DMS53 (cell line): ENCODE data around the gene CRYGN.
A peak's percentile ranks its signal among the peaks of the same experiment; 100 is the strongest.

Experiments used
- DNase-seq: peaks from one replicate; lab custom pipeline; 2025; lab: John Stamatoyannopoulos, UW

Gene CRYGN

GRCh38 chr7:151426904-151427704 lies 12.8 kb downstream of the CRYGN start:
- DNase-seq: peak; percentile 42

GRCh38 chr7:151426441-151426903 lies 13.5 kb downstream of the CRYGN start:
- no peak for DNase-seq

DNA sequence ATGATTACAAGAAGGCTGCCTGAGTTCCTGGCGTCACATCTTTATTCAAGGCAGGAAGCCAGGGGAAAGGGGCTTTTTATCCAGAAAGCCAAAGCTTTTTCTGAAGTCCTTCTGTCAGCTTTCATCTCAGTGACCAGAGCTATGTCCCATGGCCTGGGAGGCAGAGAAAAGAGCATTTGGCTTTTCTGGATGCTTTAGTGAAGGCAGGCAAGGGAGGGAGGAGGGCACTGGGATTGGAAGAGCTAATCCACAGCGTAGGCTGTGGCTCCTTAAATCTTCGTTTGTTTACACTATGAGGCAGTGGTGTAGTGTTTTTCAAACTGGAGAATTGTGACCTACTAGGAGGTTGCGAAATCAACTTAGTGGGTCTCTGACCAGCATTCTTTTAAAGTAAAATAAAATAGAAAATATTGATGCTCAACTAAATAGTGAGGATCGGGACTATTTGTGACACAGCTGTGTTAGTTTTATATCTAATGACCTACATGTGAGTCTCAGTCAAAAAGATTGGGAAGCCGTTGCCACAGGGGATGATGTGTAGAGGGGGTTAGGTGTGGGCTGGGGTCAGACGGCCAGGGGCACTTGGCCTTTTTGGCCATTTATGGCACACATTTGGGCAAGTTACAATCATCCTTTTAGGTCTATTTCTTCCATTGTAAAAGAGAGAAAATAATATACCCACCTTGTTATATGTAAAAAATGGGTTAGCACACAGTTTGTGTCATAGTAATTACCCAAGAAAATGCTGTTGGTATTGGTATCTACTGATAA lies 14.1 kb downstream of the CRYGN start:
- DNase-seq: no peak

- no peak for DNase-seq
Measured at GRCh38 chr7:151424799-151425198, 15.1 kb downstream of the CRYGN start.

- DNase-seq: no peak
Measured at GRCh38 chr7:151423936-151424335, 16.0 kb downstream of the CRYGN start.

GRCh38 chr7:151423226-151423625 lies 16.7 kb downstream of the CRYGN start:
- no peak for DNase-seq

GRCh38 chr7:151422212-151422611 lies 17.7 kb downstream of the CRYGN start:
- no peak for DNase-seq

GRCh38 chr7:151420144-151420543 lies 19.8 kb downstream of the CRYGN start:
- DNase-seq: no peak

- no peak for DNase-seq
Measured at GRCh38 chr7:151416941-151417315, 23.0 kb downstream of the CRYGN start.

DNA sequence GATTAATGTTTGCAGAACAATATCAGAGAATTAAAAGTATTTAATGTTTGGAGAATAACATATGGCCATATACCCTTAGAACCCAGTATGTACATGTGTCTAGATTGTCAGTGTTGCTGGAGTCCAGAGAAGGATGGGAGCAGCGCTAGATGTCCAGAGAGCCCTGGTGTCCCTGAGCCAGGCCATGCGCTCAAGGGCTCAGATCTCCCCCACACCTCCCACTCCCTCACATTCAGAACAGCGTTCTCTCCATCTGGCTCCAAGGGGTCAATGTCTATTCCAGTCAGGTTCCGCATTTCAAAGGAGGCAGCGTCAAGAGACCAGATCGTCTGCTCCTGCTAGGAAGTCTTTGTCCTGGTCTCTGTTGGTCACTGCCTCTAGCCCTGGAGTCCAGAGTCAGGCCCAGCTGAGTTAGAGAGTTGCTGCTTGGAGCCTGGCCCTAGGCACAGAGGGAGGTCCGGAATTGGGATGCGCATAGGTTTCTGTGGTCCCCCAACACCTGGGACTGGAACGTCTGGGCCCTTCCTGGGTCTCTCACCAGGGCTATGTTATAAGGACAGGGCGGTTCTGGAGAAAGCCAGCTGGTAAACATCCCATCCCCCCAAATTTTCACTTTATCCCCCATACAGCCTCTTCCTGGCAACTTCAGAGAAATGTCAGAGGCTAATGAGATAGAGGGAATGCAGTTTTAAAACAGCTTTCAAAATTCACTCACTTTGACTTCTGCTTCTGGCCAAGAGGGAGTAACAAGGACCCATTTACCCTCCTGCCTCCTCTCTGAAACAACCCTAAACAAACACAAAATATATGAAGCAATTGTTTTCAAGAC lies 23.6 kb downstream of the CRYGN start:
- DNase-seq: no peak

- DNase-seq: peak; percentile 51
Measured at GRCh38 chr7:151415375-151416105, 24.4 kb downstream of the CRYGN start.

DNA sequence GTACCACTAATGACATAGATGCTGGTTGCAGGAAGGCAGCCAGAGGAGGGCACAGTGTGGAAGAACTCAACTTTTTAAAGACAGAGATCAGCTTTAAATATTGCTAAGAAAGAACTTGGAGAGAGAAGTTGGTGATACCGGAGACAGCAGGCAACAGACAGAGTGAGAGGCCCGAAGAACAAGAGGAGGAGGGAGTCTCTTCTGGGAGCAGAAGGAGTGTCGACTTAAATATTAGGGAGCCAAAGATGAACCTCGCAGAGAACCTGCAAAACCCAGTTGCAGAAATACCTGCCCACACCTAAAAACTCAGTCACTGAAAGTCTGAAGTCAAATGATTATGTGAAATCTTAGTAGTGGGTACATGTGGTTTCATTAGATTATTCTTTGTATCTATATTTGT lies 26.7 kb downstream of the CRYGN start:
- no peak for DNase-seq

GRCh38 chr7:151412318-151412717 lies 27.6 kb downstream of the CRYGN start:
- DNase-seq: no peak

DNA sequence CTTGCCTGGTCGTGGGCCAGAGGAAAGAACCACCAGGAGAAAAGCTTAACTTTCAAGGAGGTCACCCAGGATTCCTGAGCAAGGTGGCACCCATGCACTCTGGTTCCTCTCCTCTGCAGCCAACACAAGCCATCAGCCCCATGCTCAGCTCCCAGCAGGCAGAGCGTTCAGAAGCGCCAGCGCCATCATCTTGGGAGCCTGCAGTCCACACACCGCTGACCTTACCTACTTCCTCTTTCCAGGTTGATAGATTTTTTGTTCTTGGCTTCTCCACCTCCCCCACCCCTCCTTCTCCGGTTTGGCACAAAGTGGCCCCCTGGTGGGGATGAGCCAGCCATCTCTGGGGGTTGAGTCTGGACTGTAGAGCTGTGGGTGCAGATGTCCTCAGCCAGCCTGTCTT lies 28.4 kb downstream of the CRYGN start:
- DNase-seq: peak; percentile 42

GRCh38 chr7:151410405-151411390 lies 29.2 kb downstream of the CRYGN start:
- no peak for DNase-seq

GRCh38 chr7:151409667-151410404 lies 30.1 kb downstream of the CRYGN start, which contains the start of gene WDR86:
TSS of gene WDR86 (minus strand) at chr7:151410038. CDS start at chr7:151409589, 449 bp downstream.
- DNase-seq: no peak

DNA sequence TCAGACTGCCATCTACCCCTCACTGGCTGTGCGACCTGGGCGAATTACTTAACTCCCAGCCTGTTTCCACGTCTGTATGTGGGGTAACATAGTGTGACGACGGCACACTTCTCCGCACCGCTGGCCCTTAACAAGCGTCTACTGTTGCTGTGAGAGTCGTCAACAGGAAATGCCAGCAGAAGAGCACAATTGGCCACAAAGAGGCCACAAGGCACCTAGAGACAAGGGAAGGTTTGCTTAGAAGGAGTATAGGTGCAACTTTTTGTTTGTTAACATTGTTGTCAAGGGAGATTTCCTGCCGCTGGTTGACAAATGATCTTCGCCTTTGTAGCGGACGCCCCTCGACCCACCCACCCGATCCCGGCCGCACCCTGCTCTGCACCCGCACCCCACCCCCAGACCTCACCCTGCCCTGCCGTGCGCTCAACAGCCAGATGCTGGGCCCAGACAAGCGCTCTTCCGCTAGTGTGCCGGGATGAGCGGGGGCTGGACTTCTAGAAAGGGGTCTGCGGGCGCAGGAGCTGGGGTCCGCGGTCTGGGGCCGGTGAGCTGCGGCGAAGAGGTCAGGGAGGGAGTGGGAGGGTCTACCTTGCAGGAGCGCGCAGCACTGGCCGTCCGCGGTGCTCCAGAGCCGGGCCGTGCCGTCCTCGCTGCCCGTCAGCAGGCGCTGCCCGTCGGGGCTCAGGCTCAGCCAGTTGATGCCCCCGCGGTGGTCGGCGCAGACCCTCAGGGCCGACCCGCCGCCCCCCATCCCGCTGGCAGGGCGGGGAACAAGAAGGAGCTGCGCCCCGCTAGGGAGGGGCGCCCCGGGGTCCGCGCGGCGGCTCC lies 30.9 kb downstream of the CRYGN start:
- peak; percentile 63 for DNase-seq

DNA sequence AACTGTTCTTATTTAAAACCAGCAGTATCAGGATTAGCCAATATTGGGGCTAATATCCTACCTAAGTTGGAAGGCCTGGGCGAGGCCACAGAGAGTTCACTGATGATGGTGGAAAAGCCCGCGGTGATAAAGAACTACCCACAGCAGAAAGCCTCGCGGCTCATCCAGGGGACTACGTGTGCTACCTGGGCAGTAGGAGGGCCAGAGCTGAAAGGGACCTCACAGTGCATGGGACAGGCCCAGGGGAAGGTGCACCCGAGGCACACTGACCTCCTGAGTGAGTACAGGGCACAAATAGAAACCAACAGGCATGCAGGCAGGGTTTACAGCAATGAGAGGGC lies 31.5 kb downstream of the CRYGN start:
- DNase-seq: no peak
